ENCODE measurements around the gene WDFY1. TPM values are rescaled to one million over a fixed set of nuclear protein-coding genes. Genes with fewer than 3 reads are reported as not detected.

Gene WDFY1
- total and polyA plus RNA-seq, 2 experiments from 2014 or later = 54.5 to 127 TPM

DNA sequence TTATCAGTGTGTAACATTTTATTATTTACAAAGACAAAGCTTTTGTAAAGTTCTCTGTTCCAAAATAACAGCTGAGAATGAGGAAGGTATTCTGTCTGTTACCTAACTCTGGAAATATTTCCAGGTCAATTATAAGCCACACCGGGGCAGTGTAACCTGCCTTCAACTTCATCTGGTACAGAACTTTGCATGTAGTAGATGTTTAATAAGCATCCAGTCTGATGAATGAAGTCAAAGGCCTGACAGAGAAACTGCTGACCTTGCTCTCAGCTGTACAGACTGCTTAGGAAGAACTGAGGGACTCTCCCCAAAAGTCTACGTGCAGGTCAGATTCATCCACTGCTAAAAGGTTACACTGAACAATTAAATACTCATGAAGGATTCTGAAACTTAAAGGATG is 43.3 kb downstream of the WDFY1 start:
- no peaks in the 10 kb centered on the region for H3K79me2 ChIP-seq (replicated peaks; ENCODE audit: insufficient read depth)
- H4K20me1 ChIP-seq (replicated peaks; ENCODE audit: insufficient read depth) = peaks cover 12% of the 10 kb centered on the region
- peaks cover 52% of the 10 kb centered on the region for H3K36me3 Mint-ChIP-seq (ENCODE audit: low read depth)
- TF ChIP-seq EZH2phosphoT487 (IDR thresholded peaks at IDR 0.05; ENCODE audit: unreplicated experiment) (no peak), NANOG (IDR thresholded peaks at IDR 0.05; ENCODE audit: borderline replicate concordance) (no peak), ZNF114 (CRISPR knock-in tag; IDR thresholded peaks at IDR 0.05) (no peak), EZH2 (IDR thresholded peaks at IDR 0.05; ENCODE audit: low read depth, unreplicated experiment) (no peak)
- TF ChIP-seq, protein P1, sequence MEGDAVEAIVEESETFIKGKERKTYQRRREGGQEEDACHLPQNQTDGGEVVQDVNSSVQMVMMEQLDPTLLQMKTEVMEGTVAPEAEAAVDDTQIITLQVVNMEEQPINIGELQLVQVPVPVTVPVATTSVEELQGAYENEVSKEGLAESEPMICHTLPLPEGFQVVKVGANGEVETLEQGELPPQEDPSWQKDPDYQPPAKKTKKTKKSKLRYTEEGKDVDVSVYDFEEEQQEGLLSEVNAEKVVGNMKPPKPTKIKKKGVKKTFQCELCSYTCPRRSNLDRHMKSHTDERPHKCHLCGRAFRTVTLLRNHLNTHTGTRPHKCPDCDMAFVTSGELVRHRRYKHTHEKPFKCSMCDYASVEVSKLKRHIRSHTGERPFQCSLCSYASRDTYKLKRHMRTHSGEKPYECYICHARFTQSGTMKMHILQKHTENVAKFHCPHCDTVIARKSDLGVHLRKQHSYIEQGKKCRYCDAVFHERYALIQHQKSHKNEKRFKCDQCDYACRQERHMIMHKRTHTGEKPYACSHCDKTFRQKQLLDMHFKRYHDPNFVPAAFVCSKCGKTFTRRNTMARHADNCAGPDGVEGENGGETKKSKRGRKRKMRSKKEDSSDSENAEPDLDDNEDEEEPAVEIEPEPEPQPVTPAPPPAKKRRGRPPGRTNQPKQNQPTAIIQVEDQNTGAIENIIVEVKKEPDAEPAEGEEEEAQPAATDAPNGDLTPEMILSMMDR (conservative IDR thresholded peaks at IDR 0.05; ENCODE audit: low read depth in 2 of 2) = no peak
- H3K27ac ChIP-seq (ENCODE audit: low read depth) = peak overlapping the region; percentile 42; the same call in 1 of the 2 replicates
- H3K36me3 ChIP-seq (ENCODE audit: insufficient read depth) = peaks cover 41% of the 10 kb centered on the region
- H3K9me2 ChIP-seq (ENCODE audit: insufficient read depth) = no peaks in the 10 kb centered on the region
- H3K27me3 Mint-ChIP-seq (ENCODE audit: insufficient read depth, low read depth, poor library complexity) = no peaks in the 10 kb centered on the region
- no peaks in the 10 kb centered on the region for H3F3A ChIP-seq (replicated peaks; ENCODE audit: low read depth)
- H3K27ac Mint-ChIP-seq = no peak overlapping the region
- H3K4me2 ChIP-seq = no peak overlapping the region
- H2AFZ ChIP-seq = no peak overlapping the region
- H3K4me3 Mint-ChIP-seq = no peak overlapping the region
- H3K9me3 Mint-ChIP-seq = no peaks in the 10 kb centered on the region
- H3K4me1 Mint-ChIP-seq = peaks cover 8% of the 10 kb centered on the region; the same call in 1 of the 3 replicates
- H3K4me1 ChIP-seq (ENCODE audit: insufficient read depth) = no peaks in the 10 kb centered on the region
- ATAC-seq = no peak
- DNase-seq (ENCODE audit: low spot score) = no peak
- no peak overlapping the region for H3K4me3 ChIP-seq
- no peaks in the 10 kb centered on the region for H3K27me3 ChIP-seq (ENCODE audit: insufficient read depth)

DNA sequence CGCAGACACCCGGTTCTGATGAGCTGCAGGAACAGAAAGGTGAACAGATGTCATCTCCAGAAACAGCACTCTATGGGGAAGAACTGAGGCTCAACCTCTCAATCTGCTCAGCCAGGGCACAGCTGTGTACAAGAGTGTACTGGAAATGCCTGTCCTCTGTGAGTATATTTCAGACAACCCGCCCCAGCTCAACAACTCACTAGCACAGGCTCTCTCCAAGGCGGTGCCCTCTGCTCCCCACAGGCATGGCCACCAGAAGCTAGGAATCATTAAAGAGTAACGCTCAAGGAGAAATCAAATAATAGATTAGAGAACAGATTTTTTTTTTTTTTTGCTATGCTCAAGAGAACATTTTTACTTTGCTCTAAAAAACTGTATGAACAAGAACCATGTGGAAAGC is 43.8 kb downstream of the WDFY1 start:
- H3K79me2 ChIP-seq (replicated peaks; ENCODE audit: insufficient read depth) = no peaks in the 10 kb centered on the region
- no peaks in the 10 kb centered on the region for H3K27me3 ChIP-seq (ENCODE audit: insufficient read depth)
- H3K4me3 ChIP-seq = no peak overlapping the region
- peaks cover 15% of the 10 kb centered on the region for H4K20me1 ChIP-seq (replicated peaks; ENCODE audit: insufficient read depth)
- H3K4me3 Mint-ChIP-seq = no peak overlapping the region
- peak overlapping the region; percentile 66; the same call in 1 of the 2 replicates for H3K27ac Mint-ChIP-seq
- H2AFZ ChIP-seq = no peak overlapping the region
- H3K36me3 Mint-ChIP-seq (ENCODE audit: low read depth) = peaks cover 52% of the 10 kb centered on the region
- no peaks in the 10 kb centered on the region for H3K4me1 ChIP-seq (ENCODE audit: insufficient read depth)
- H3K4me2 ChIP-seq = no peak overlapping the region
- H3K9me3 Mint-ChIP-seq = no peaks in the 10 kb centered on the region
- H3F3A ChIP-seq (replicated peaks; ENCODE audit: low read depth) = no peaks in the 10 kb centered on the region
- TF ChIP-seq EZH2 (IDR thresholded peaks at IDR 0.05; ENCODE audit: low read depth, unreplicated experiment) (no peak), STAT1 (IDR thresholded peaks at IDR 0.05; ENCODE audit: unreplicated experiment) (no peak), NANOG (IDR thresholded peaks at IDR 0.05; ENCODE audit: borderline replicate concordance) (no peak), POLR2AphosphoS5 (IDR thresholded peaks at IDR 0.05; ENCODE audit: low read depth) (no peak)
- TF ChIP-seq, protein P2, sequence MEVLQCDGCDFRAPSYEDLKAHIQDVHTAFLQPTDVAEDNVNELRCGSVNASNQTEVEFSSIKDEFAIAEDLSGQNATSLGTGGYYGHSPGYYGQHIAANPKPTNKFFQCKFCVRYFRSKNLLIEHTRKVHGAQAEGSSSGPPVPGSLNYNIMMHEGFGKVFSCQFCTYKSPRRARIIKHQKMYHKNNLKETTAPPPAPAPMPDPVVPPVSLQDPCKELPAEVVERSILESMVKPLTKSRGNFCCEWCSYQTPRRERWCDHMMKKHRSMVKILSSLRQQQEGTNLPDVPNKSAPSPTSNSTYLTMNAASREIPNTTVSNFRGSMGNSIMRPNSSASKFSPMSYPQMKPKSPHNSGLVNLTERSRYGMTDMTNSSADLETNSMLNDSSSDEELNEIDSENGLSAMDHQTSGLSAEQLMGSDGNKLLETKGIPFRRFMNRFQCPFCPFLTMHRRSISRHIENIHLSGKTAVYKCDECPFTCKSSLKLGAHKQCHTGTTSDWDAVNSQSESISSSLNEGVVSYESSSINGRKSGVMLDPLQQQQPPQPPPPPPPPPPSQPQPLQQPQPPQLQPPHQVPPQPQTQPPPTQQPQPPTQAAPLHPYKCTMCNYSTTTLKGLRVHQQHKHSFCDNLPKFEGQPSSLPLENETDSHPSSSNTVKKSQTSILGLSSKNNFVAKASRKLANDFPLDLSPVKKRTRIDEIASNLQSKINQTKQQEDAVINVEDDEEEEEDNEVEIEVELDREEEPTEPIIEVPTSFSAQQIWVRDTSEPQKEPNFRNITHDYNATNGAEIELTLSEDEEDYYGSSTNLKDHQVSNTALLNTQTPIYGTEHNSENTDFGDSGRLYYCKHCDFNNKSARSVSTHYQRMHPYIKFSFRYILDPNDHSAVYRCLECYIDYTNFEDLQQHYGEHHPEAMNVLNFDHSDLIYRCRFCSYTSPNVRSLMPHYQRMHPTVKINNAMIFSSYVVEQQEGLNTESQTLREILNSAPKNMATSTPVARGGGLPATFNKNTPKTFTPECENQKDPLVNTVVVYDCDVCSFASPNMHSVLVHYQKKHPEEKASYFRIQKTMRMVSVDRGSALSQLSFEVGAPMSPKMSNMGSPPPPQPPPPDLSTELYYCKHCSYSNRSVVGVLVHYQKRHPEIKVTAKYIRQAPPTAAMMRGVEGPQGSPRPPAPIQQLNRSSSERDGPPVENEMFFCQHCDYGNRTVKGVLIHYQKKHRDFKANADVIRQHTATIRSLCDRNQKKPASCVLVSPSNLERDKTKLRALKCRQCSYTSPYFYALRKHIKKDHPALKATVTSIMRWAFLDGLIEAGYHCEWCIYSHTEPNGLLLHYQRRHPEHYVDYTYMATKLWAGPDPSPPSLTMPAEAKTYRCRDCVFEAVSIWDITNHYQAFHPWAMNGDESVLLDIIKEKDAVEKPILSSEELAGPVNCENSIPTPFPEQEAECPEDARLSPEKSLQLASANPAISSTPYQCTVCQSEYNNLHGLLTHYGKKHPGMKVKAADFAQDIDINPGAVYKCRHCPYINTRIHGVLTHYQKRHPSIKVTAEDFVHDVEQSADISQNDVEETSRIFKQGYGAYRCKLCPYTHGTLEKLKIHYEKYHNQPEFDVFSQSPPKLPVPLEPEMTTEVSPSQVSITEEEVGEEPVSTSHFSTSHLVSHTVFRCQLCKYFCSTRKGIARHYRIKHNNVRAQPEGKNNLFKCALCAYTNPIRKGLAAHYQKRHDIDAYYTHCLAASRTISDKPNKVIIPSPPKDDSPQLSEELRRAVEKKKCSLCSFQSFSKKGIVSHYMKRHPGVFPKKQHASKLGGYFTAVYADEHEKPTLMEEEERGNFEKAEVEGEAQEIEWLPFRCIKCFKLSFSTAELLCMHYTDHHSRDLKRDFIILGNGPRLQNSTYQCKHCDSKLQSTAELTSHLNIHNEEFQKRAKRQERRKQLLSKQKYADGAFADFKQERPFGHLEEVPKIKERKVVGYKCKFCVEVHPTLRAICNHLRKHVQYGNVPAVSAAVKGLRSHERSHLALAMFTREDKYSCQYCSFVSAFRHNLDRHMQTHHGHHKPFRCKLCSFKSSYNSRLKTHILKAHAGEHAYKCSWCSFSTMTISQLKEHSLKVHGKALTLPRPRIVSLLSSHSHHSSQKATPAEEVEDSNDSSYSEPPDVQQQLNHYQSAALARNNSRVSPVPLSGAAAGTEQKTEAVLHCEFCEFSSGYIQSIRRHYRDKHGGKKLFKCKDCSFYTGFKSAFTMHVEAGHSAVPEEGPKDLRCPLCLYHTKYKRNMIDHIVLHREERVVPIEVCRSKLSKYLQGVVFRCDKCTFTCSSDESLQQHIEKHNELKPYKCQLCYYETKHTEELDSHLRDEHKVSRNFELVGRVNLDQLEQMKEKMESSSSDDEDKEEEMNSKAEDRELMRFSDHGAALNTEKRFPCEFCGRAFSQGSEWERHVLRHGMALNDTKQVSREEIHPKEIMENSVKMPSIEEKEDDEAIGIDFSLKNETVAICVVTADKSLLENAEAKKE (CRISPR knock-in tag; IDR thresholded peaks at IDR 0.05) = no peak
- TF ChIP-seq, protein P3, sequence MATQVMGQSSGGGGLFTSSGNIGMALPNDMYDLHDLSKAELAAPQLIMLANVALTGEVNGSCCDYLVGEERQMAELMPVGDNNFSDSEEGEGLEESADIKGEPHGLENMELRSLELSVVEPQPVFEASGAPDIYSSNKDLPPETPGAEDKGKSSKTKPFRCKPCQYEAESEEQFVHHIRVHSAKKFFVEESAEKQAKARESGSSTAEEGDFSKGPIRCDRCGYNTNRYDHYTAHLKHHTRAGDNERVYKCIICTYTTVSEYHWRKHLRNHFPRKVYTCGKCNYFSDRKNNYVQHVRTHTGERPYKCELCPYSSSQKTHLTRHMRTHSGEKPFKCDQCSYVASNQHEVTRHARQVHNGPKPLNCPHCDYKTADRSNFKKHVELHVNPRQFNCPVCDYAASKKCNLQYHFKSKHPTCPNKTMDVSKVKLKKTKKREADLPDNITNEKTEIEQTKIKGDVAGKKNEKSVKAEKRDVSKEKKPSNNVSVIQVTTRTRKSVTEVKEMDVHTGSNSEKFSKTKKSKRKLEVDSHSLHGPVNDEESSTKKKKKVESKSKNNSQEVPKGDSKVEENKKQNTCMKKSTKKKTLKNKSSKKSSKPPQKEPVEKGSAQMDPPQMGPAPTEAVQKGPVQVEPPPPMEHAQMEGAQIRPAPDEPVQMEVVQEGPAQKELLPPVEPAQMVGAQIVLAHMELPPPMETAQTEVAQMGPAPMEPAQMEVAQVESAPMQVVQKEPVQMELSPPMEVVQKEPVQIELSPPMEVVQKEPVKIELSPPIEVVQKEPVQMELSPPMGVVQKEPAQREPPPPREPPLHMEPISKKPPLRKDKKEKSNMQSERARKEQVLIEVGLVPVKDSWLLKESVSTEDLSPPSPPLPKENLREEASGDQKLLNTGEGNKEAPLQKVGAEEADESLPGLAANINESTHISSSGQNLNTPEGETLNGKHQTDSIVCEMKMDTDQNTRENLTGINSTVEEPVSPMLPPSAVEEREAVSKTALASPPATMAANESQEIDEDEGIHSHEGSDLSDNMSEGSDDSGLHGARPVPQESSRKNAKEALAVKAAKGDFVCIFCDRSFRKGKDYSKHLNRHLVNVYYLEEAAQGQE (IDR thresholded peaks at IDR 0.05; ENCODE audit: unreplicated experiment) = no peak
- DNase-seq (ENCODE audit: low spot score) (no peak), ATAC-seq (no peak)
- no peaks in the 10 kb centered on the region for H3K9me2 ChIP-seq (ENCODE audit: insufficient read depth)
- H3K4me1 Mint-ChIP-seq = peaks cover 8% of the 10 kb centered on the region; the same call in 1 of the 3 replicates
- no peaks in the 10 kb centered on the region for H3K27me3 Mint-ChIP-seq (ENCODE audit: insufficient read depth, low read depth, poor library complexity)
- peaks cover 41% of the 10 kb centered on the region for H3K36me3 ChIP-seq (ENCODE audit: insufficient read depth)
- peak overlapping the region; percentile 82; the same call in 1 of the 2 replicates for H3K27ac ChIP-seq (ENCODE audit: low read depth)

All from GM23338 (cell line).